HG03432 (cell line): Measurements from ENCODE around the gene OTOA.
"Not testable (repeated sequence)": the region's sequence is repeated elsewhere in the genome, so short reads cannot be mapped to it uniquely, and the experiment has no call there.

Experiments
- ATAC-seq: cut with Tn5 transposase; IDR thresholded peaks from one replicate; pipeline ENCODE4 v1.9.1; 2021; ENCODE audit warnings: mild to moderate bottlenecking, moderate library complexity; ENCODE audit not compliant: unreplicated experiment

The OTOA gene

GRCh38 chr16:21801538-21802374 is 138.0 kb downstream of the OTOA start:
- ATAC-seq: not testable (repeated sequence)

- ATAC-seq: not testable (repeated sequence)
Observed at GRCh38 chr16:21802375-21802663, 138.6 kb downstream of the OTOA start.
